ENCODE measurements around the gene GRID2. TPM values are rescaled to one million over a fixed set of nuclear protein-coding genes. Genes with fewer than 3 reads are reported as not detected.

Gene GRID2
- total and polyA plus RNA-seq, 4 donors = under 0.01 to 0.02 TPM; not detected in 2

DNA sequence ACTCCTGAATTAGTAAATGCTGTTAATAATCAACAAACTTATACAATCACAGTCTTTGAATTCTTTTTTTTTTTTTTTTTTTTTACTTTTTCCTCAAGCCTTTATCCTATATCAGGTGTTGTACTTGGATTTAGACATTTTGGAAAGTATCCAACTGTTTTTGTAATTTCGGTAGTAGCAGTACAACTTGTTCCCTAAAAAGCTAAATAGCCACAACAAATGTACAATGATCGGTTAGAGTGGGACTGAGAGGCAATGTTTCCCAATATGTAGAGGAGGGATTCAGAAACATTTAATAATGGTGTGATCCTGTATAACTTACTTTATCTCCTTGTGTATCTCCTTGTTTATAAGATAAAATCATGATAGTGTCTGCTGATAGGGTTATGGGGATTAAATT is 343.1 kb downstream of the GRID2 start:
- no peaks in the 10 kb centered on the region for H3K36me3 ChIP-seq (ENCODE audit: control insufficient read depth in 4 of 4, insufficient read depth in 3 of 4, low read depth in 1 of 4, low read length in 3 of 4)
- H3K27ac ChIP-seq (ENCODE audit: low read depth in 1 of 2, low read length in 2 of 2) = no peak overlapping the region
- no peaks in the 10 kb centered on the region for H3K4me1 ChIP-seq (ENCODE audit: control insufficient read depth in 4 of 4, insufficient read depth in 4 of 4, low read length in 3 of 4)
- H3K9me3 ChIP-seq (ENCODE audit: control insufficient read depth in 4 of 4, low read length in 3 of 4) = no peaks in the 10 kb centered on the region
- H3K4me3 ChIP-seq (ENCODE audit: low read depth in 1 of 3, low read length in 3 of 3) = no peak overlapping the region
- WGBS = 75% methylated on average over 2 of the region's 2 CpGs
- TF ChIP-seq JUND (IDR thresholded peaks at IDR 0.05) (no peak), RAD21 (IDR thresholded peaks at IDR 0.05) (no peak), NR2F2 (IDR thresholded peaks at IDR 0.05) (no peak), TAF1 (conservative IDR thresholded peaks at IDR 0.05) (no peak), HNF4G (IDR thresholded peaks at IDR 0.05) (no peak), GABPA (IDR thresholded peaks at IDR 0.05 in 1 of 2, conservative IDR thresholded peaks at IDR 0.05 in 1 of 2) (no peak), EGR1 (IDR thresholded peaks at IDR 0.05; ENCODE audit: low read depth in 2 of 2) (no peak), FOXA2 (IDR thresholded peaks at IDR 0.05) (no peak), SP1 (IDR thresholded peaks at IDR 0.05) (no peak), FOXA1 (IDR thresholded peaks at IDR 0.05) (no peak)
- TF ChIP-seq, protein P1, sequence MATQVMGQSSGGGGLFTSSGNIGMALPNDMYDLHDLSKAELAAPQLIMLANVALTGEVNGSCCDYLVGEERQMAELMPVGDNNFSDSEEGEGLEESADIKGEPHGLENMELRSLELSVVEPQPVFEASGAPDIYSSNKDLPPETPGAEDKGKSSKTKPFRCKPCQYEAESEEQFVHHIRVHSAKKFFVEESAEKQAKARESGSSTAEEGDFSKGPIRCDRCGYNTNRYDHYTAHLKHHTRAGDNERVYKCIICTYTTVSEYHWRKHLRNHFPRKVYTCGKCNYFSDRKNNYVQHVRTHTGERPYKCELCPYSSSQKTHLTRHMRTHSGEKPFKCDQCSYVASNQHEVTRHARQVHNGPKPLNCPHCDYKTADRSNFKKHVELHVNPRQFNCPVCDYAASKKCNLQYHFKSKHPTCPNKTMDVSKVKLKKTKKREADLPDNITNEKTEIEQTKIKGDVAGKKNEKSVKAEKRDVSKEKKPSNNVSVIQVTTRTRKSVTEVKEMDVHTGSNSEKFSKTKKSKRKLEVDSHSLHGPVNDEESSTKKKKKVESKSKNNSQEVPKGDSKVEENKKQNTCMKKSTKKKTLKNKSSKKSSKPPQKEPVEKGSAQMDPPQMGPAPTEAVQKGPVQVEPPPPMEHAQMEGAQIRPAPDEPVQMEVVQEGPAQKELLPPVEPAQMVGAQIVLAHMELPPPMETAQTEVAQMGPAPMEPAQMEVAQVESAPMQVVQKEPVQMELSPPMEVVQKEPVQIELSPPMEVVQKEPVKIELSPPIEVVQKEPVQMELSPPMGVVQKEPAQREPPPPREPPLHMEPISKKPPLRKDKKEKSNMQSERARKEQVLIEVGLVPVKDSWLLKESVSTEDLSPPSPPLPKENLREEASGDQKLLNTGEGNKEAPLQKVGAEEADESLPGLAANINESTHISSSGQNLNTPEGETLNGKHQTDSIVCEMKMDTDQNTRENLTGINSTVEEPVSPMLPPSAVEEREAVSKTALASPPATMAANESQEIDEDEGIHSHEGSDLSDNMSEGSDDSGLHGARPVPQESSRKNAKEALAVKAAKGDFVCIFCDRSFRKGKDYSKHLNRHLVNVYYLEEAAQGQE (IDR thresholded peaks at IDR 0.05) = no peak
- TF ChIP-seq, protein P2, sequence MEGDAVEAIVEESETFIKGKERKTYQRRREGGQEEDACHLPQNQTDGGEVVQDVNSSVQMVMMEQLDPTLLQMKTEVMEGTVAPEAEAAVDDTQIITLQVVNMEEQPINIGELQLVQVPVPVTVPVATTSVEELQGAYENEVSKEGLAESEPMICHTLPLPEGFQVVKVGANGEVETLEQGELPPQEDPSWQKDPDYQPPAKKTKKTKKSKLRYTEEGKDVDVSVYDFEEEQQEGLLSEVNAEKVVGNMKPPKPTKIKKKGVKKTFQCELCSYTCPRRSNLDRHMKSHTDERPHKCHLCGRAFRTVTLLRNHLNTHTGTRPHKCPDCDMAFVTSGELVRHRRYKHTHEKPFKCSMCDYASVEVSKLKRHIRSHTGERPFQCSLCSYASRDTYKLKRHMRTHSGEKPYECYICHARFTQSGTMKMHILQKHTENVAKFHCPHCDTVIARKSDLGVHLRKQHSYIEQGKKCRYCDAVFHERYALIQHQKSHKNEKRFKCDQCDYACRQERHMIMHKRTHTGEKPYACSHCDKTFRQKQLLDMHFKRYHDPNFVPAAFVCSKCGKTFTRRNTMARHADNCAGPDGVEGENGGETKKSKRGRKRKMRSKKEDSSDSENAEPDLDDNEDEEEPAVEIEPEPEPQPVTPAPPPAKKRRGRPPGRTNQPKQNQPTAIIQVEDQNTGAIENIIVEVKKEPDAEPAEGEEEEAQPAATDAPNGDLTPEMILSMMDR (IDR thresholded peaks at IDR 0.05; ENCODE audit: low read depth, low read length, missing input control) = no peak
- TF ChIP-seq, protein P3, sequence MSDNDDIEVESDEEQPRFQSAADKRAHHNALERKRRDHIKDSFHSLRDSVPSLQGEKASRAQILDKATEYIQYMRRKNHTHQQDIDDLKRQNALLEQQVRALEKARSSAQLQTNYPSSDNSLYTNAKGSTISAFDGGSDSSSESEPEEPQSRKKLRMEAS (IDR thresholded peaks at IDR 0.05) = no peak
- no peaks in the 10 kb centered on the region for H3K27me3 ChIP-seq (ENCODE audit: control insufficient read depth in 4 of 4, insufficient read depth in 4 of 4, low read length in 3 of 4)
- no peak overlapping the region for H3K9ac ChIP-seq (ENCODE audit: low read depth in 1 of 2, low read length in 2 of 2)
- DNase-seq (ENCODE audit: low spot score) = no peak

DNA sequence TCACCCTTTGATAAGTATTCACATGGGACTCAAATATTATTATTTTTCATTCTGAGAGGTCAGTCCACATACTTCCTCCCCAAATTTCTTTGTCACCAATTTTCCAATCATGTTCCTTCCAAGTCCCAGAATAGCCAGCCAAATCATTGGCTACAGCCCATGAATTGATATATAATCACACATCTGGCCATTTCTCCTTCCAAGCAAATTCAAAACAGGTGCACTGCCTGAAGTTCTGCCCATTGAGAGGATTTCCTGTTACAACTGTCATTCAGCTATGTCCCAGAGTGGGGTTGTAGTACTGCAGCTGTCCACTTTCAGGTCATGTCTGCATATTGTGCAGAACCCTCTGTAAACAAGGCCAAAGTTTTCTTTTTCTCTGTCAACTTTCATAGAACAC is 347.8 kb downstream of the GRID2 start:
- Histone ChIP-seq H3K27ac (ENCODE audit: low read depth in 1 of 2, low read length in 2 of 2) (no peak overlapping the region), H3K9me3 (ENCODE audit: control insufficient read depth in 4 of 4, low read length in 3 of 4) (no peaks in the 10 kb centered on the region), H3K4me1 (ENCODE audit: control insufficient read depth in 4 of 4, insufficient read depth in 4 of 4, low read length in 3 of 4) (no peaks in the 10 kb centered on the region), H3K36me3 (ENCODE audit: control insufficient read depth in 4 of 4, insufficient read depth in 3 of 4, low read depth in 1 of 4, low read length in 3 of 4) (no peaks in the 10 kb centered on the region), H3K9ac (ENCODE audit: low read depth in 1 of 2, low read length in 2 of 2) (no peak overlapping the region), H3K27me3 (ENCODE audit: control insufficient read depth in 4 of 4, insufficient read depth in 4 of 4, low read length in 3 of 4) (no peaks in the 10 kb centered on the region), H3K4me3 (ENCODE audit: low read depth in 1 of 3, low read length in 3 of 3) (no peak overlapping the region)
- no peak for TF ChIP-seq HNF4A (conservative IDR thresholded peaks at IDR 0.05)
- TF ChIP-seq, protein P4, sequence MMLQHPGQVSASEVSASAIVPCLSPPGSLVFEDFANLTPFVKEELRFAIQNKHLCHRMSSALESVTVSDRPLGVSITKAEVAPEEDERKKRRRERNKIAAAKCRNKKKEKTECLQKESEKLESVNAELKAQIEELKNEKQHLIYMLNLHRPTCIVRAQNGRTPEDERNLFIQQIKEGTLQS (IDR thresholded peaks at IDR 0.05) = no peak
- no peak for DNase-seq (ENCODE audit: low spot score)

All from liver (tissue), 9 donors.